Measurements from ENCODE around the gene PPP6R3. TPM values are rescaled to one million over a fixed set of nuclear protein-coding genes. Genes with fewer than 3 reads are reported as not detected.

The PPP6R3 gene
- polyA plus RNA-seq, 1 donor from 2014 or later, result 111 TPM

DNA sequence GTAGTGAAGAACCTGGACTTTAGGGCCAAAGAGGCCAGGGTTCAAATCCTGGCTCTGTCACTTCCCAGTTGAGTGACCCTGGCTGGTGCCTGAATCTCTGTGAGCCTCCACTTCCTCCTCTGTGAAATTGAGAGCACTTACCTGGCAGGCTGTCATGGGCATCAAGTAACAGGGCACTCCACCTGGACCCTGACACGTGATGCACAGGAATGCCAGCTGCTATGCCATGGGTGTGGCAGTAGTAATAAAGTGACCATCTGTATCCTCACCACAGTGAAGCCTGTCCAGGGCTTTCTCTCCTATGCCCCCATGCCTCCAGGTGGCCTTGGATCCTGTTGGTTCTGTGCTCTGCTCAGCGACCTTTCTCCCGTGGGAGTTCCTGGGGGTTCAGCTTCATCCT lies 29.8 kb upstream of the PPP6R3 start:
- TF ChIP-seq EP300 (conservative IDR thresholded peaks at IDR 0.05; ENCODE audit: poor library complexity, severe bottlenecking) (no peak), POLR2AphosphoS5 (IDR thresholded peaks at IDR 0.05) (no peak), EZH2 (IDR thresholded peaks at IDR 0.05; ENCODE audit: borderline replicate concordance, insufficient read depth, low read length, poor library complexity, severe bottlenecking) (no peak)
- TF ChIP-seq, protein P1, sequence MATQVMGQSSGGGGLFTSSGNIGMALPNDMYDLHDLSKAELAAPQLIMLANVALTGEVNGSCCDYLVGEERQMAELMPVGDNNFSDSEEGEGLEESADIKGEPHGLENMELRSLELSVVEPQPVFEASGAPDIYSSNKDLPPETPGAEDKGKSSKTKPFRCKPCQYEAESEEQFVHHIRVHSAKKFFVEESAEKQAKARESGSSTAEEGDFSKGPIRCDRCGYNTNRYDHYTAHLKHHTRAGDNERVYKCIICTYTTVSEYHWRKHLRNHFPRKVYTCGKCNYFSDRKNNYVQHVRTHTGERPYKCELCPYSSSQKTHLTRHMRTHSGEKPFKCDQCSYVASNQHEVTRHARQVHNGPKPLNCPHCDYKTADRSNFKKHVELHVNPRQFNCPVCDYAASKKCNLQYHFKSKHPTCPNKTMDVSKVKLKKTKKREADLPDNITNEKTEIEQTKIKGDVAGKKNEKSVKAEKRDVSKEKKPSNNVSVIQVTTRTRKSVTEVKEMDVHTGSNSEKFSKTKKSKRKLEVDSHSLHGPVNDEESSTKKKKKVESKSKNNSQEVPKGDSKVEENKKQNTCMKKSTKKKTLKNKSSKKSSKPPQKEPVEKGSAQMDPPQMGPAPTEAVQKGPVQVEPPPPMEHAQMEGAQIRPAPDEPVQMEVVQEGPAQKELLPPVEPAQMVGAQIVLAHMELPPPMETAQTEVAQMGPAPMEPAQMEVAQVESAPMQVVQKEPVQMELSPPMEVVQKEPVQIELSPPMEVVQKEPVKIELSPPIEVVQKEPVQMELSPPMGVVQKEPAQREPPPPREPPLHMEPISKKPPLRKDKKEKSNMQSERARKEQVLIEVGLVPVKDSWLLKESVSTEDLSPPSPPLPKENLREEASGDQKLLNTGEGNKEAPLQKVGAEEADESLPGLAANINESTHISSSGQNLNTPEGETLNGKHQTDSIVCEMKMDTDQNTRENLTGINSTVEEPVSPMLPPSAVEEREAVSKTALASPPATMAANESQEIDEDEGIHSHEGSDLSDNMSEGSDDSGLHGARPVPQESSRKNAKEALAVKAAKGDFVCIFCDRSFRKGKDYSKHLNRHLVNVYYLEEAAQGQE (IDR thresholded peaks at IDR 0.05; ENCODE audit: borderline replicate concordance), result no peak

DNA sequence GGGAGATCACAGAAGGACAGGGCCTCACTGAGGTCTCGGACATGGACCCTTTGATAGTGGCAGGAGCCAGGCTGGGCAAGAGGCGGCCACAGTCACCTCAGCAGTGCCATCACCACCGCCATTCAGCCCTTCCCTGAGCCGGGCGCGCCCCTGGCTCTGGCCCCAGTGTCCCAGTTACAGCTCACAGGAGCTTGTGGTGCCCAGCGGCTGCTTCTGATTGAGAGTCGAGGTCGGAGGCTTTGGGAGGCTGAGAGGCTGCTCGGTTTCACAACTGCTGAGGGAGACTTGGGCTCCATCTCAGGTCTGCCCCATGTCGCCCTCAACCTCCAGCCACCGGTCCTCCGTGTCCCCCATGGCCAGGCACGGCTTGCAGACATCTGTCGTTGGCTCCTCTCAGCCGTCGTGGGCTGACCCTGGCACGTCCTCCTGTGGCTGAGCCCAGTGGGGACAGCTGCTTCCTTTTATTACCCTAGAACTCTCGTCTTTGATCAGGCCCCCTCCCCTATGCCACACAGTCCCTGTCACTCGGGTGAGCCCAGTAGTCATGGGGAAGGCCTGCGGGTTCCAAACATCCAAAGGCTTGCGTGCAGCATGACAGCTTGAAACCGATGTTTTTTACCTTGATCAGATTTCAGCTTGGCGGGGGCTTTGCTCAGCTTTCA lies 28.4 kb upstream of the PPP6R3 start:
- TF ChIP-seq MXI1 (conservative IDR thresholded peaks at IDR 0.05; ENCODE audit: poor library complexity, severe bottlenecking), result no peak
- TF ChIP-seq, protein P1 (IDR thresholded peaks at IDR 0.05; ENCODE audit: borderline replicate concordance), result no peak
- H3K36me3 ChIP-seq (ENCODE audit: insufficient read depth, low read length), result peaks cover 8% of the 10 kb centered on the region
- no peaks in the 10 kb centered on the region for H3F3A ChIP-seq (ENCODE audit: insufficient read depth, low read length, poor library complexity, severe bottlenecking)
- no peaks in the 10 kb centered on the region for H4K20me1 ChIP-seq (ENCODE audit: insufficient read depth)
- H3K9me3 ChIP-seq (ENCODE audit: low read length), result peaks cover 7% of the 10 kb centered on the region
- H3K9ac ChIP-seq (ENCODE audit: low read length), result no peak overlapping the region
- no peak overlapping the region for H3K27ac ChIP-seq (ENCODE audit: low read length)
- H3K4me2 ChIP-seq (ENCODE audit: low read length), result no peak overlapping the region
- no peaks in the 10 kb centered on the region for H3K79me2 ChIP-seq (replicated peaks; ENCODE audit: insufficient read depth, low read length)
- no peaks in the 10 kb centered on the region for H3K9me2 ChIP-seq (ENCODE audit: insufficient read depth, low read length)
- no peak overlapping the region for H2AFZ ChIP-seq (ENCODE audit: low read depth, low read length)
- no peak overlapping the region for H3K4me3 ChIP-seq (ENCODE audit: low read length)
- H3K27me3 ChIP-seq (ENCODE audit: insufficient read depth, low read depth, low read length), result no peaks in the 10 kb centered on the region

More for the DNA sequence above, 29.8 kb upstream of the PPP6R3 start:
- Histone ChIP-seq H3K27me3 (ENCODE audit: insufficient read depth, low read depth, low read length) (no peaks in the 10 kb centered on the region), H3K9me2 (ENCODE audit: insufficient read depth, low read length) (no peaks in the 10 kb centered on the region), H4K20me1 (ENCODE audit: insufficient read depth) (no peaks in the 10 kb centered on the region), H3K9me3 (ENCODE audit: low read length) (peaks cover 7% of the 10 kb centered on the region), H3F3A (ENCODE audit: insufficient read depth, low read length, poor library complexity, severe bottlenecking) (no peaks in the 10 kb centered on the region), H3K9ac (ENCODE audit: low read length) (no peak overlapping the region), H3K27ac (ENCODE audit: low read length) (no peak overlapping the region), H3K79me2 (replicated peaks; ENCODE audit: insufficient read depth, low read length) (no peaks in the 10 kb centered on the region), H3K4me2 (ENCODE audit: low read length) (no peak overlapping the region), H2AFZ (ENCODE audit: low read depth, low read length) (no peak overlapping the region), H3K36me3 (ENCODE audit: insufficient read depth, low read length) (peaks cover 14% of the 10 kb centered on the region), H3K4me3 (ENCODE audit: low read length) (no peak overlapping the region)

DNA sequence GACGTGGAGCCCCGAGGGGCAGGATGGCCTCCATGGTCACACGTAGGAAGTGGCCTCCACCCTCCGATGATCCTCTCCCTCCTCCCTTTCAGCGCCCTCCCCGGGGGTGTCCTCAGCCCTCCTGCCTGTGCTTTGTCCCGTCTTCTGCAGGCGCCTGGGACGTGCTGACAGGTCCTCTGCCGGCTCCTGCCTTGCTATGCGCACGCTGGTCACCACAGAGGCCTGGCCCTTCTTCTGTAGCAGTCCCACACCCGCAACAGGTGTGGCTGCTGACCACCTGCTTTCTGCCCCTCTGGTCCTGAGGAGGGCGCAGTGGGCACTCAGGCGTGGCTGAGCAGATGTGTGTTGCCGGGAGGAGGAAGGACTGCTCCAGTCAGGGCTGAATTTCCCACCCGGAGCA lies 27.7 kb upstream of the PPP6R3 start:
- Histone ChIP-seq H3K27ac (ENCODE audit: low read length) (no peak overlapping the region), H3K4me3 (ENCODE audit: low read length) (no peak overlapping the region), H3K4me2 (ENCODE audit: low read length) (no peak overlapping the region), H4K20me1 (ENCODE audit: insufficient read depth) (no peaks in the 10 kb centered on the region), H3K9ac (ENCODE audit: low read length) (no peak overlapping the region), H3K27me3 (ENCODE audit: insufficient read depth, low read depth, low read length) (no peaks in the 10 kb centered on the region), H2AFZ (ENCODE audit: low read depth, low read length) (no peak overlapping the region), H3K9me2 (ENCODE audit: insufficient read depth, low read length) (no peaks in the 10 kb centered on the region), H3F3A (ENCODE audit: insufficient read depth, low read length, poor library complexity, severe bottlenecking) (no peaks in the 10 kb centered on the region), H3K79me2 (replicated peaks; ENCODE audit: insufficient read depth, low read length) (no peaks in the 10 kb centered on the region), H3K9me3 (ENCODE audit: low read length) (peaks cover 7% of the 10 kb centered on the region), H3K36me3 (ENCODE audit: insufficient read depth, low read length) (peaks cover 8% of the 10 kb centered on the region)
- TF ChIP-seq, protein P2, sequence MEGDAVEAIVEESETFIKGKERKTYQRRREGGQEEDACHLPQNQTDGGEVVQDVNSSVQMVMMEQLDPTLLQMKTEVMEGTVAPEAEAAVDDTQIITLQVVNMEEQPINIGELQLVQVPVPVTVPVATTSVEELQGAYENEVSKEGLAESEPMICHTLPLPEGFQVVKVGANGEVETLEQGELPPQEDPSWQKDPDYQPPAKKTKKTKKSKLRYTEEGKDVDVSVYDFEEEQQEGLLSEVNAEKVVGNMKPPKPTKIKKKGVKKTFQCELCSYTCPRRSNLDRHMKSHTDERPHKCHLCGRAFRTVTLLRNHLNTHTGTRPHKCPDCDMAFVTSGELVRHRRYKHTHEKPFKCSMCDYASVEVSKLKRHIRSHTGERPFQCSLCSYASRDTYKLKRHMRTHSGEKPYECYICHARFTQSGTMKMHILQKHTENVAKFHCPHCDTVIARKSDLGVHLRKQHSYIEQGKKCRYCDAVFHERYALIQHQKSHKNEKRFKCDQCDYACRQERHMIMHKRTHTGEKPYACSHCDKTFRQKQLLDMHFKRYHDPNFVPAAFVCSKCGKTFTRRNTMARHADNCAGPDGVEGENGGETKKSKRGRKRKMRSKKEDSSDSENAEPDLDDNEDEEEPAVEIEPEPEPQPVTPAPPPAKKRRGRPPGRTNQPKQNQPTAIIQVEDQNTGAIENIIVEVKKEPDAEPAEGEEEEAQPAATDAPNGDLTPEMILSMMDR (IDR thresholded peaks at IDR 0.05; ENCODE audit: poor library complexity, severe bottlenecking), result no peak
- no peak for TF ChIP-seq EZH2 (IDR thresholded peaks at IDR 0.05; ENCODE audit: borderline replicate concordance, insufficient read depth, low read length, poor library complexity, severe bottlenecking)
- TF ChIP-seq, protein P1 (IDR thresholded peaks at IDR 0.05; ENCODE audit: borderline replicate concordance), result no peak
- no peak for TF ChIP-seq SMC3 (conservative IDR thresholded peaks at IDR 0.05; ENCODE audit: poor library complexity)
- TF ChIP-seq MXI1 (conservative IDR thresholded peaks at IDR 0.05; ENCODE audit: poor library complexity, severe bottlenecking), result no peak
- no peak for TF ChIP-seq RAD21 (conservative IDR thresholded peaks at IDR 0.05)
- no peak for TF ChIP-seq POLR2AphosphoS5 (IDR thresholded peaks at IDR 0.05)

Data from neural cell (in vitro differentiated cells).